UCSD-AML1 (cell line): ENCODE results near the gene DHFR2.
"Not testable (repeated sequence)": the region's sequence is repeated elsewhere in the genome, so short reads cannot be mapped to it uniquely, and the experiment has no call there.

Source experiments
- DNase-seq: peaks from one replicate; lab custom pipeline; 2025; ENCODE audit not compliant: unreplicated experiment; lab: John Stamatoyannopoulos, UW

DHFR2 gene

DNA sequence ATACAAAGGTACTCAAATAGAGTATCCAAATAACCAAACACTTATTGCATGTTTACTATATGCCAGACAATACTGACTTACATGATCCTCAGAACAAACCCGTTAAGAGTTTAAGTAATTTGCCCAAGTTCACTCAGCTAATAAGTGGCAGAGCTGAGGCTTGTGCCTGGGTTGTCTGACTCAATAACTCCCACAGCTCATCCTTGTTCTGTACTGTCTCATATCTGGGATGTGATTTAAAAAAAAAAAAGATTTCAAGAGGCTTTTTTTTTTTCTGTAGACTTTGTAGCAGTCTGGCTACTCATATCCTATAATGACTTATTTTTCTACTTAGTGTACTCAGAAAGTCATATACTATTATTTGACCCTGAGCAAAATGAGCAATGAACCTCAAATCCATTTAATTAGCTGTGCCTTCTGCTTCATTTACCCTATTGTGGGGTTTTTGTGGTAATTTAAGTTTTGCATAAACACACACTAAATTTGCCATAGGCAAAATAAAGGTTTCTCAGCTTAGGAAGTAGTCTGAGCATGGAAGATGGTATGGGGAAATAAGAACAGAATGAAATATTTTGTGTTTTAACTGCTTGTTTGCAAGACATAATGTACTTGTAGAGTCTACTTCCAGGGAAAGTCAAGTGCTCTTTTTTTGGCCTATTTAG is 3.2 kb upstream of the DHFR2 start:
- DNase-seq: no peak

DNA sequence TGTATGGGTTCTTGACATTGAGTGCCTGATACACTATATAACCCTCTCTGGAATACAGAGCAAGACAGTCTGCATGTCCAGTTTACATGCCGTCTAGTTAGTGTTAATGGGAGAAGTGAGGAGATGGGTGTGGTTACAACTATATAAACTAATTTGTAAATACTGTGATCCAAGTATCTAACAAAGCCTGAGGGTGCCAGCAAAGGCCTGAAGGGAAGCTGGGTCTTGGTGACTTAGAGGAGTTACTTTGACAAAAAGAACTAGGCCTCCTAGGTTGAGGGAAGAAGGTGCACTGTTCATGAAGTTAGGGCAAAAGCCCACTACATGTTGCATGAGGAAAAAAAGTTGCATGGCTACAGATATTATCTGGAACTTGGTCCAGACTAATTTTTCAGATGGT is 2.4 kb upstream of the DHFR2 start:
- DNase-seq: no peak

DNA sequence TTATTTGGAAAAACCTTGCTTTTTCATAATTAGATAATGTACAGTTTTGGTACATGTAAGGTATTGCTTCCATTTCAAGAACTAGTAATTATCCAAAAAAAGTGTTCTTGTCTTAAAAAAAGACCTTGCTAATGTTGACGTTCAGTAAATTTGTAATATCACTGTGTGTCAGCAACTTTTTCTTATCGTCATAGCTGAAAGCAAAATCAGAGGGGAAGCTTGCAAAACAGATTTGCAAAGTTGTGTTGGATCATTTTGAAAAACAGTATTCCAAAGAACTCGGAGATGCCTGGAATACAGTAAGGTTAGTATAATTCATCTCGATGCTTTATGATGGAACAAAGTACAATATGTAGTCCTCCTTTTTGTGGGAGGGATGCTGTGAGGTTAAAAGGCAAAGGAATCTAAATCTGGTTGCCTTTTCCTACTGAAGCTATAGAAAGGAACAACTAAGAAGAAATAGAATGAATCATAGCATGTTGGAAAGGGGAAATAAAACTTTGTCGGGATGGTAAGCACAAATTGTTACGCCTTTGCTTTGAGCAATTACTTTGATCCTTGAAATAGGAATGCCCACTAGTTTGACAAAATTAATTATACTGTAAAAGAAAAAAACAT is 1.6 kb upstream of the DHFR2 start:
- no peak for DNase-seq

DNA sequence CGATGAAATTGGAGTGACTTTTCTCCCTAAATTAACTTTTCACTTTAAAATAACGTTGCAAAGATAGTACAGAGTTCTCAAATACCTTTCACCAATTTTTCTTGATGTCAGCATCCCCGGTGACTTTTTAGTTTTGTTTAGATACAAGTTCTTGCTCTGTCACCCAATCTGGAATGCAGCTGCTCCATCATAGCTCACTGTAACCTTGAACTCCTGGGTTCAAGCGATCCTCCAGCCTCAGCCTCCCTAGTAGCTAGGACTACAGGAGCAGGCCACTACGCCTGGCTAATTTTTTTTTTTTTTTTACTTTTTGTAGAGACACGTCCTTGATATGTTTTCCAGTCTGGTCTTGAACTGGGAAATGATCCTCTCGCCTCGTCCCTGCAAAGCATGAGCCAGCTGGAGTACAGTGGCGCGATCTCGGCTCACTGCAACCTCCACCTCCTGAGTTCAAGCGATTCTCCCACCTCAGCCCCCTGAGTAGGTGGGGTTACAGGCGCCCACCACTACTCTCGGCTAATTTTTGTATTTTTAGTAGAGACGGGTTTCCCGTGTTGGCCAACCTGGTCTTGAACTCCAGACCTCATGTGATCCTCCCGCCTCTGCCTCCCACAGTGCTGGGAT is 892 bp upstream of the DHFR2 start:
- peak; percentile 6 for DNase-seq

DNA sequence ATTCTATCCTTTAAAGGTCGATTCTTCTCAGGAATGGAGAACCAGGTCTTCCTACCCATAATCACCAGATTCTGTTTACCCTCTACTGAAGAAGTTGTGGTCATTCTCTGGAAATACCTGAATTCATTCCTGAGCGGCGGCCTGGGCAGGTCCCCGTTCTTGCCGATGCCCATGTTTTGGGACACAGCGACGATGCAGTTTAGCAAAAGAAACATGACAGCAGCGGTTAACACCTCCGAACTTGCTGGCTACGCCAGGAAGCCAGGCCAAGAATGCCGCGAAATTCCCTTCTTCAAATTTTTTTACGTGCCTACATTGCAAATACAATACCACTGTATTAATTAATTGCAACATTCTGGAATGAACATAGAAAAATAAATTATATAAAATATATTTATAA is 1.4 kb downstream of the DHFR2 start:
- no peak for DNase-seq

DNA sequence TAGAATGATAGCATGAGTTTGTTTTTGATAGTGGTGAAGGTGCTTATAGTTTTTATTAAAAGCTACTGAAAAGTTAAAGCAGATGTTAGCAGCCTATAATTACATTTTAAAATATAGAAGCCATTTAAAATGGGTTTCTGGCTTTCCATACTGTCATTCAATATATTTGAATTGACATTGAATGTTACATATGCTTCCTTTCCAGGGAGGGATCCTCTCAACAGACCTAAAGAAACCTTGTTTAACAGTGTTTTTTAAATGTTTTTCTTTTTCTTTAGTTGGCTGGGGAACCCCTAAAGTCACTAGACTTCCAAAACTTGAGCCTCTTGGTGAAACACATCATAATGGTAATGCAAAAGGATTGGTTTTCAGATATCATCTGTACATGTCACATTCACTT is 12.2 kb downstream of the DHFR2 start:
- DNase-seq: no peak

DNA sequence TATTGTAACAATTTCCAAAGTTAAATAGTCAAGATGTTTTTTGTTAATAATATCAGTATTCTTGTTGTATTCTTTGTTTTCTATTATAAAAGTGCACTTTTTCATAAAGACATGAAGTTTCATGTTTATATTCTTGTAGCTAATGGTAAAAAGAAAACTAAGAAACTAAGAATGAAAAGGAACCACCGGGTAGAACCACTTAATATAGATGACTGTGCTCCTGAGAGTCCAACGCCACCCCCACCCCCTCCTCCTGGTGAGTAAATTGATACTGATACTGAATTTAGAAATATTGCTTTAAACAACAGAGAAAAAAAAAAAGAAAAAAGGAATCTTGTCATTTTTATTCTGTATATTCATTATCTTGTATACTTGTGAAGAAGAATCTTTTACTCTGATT is 13.4 kb downstream of the DHFR2 start:
- no peak for DNase-seq

DNA sequence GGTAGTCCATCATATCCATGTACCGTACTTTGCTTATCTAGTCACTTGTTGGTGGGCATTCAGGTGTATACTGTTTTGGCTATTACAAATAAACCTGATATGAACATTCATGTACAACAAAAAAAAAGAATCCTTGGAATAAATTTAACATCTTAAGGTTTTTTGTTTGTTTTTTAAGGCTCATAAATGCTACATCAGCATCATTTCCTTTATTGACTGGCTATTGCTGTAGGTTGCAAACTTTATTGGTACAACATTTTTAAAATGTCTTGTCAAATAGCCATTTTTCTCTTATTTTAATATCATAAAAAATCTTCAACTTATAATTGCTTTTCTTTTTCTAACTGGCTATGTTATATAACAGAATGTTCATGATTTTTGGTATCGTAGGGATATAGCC is 16.2 kb downstream of the DHFR2 start:
- DNase-seq: no peak

DNA sequence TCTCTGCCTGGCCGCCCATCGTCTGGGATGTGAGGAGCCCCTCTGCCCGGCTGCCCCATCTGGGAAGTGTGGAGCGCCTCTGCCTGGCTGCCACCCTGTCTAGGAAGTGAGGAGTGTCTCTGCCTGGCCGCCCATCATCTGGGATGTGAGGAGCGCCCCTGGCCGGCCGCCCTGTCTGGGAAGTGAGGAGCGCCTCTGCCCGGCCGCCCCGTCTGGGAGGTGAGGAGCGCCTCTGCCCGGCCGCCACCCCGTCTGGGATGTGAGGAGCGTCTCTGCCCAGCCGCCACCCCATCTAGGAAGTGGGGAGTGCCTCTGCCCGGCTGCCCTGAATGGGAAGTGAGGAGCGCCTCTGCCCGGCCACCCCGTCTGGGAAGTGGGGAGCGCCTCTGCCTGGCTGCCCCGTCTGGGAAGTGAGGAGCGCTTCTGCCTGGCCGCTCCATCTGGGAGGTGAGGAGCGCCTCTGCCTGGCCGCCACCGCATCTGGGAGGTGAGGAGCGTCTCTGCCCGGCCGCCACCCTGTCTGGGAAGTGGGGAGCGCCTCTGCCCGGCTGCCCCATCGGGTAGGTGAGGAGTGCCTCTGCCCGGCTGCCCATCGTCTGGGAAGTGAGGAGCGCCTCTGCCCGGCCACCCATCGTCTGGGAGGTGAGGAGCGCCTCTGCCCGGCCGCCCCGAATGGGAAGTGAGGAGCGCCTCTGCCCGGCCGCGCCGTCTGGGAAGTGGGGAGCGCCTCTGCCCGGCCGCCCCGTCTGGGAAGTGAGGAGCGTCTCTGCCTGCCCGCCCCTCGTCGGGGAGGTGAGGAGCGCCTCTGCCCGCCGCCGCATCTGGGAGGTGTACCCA is 18.4 kb downstream of the DHFR2 start:
- not testable (repeated sequence) for DNase-seq

DNA sequence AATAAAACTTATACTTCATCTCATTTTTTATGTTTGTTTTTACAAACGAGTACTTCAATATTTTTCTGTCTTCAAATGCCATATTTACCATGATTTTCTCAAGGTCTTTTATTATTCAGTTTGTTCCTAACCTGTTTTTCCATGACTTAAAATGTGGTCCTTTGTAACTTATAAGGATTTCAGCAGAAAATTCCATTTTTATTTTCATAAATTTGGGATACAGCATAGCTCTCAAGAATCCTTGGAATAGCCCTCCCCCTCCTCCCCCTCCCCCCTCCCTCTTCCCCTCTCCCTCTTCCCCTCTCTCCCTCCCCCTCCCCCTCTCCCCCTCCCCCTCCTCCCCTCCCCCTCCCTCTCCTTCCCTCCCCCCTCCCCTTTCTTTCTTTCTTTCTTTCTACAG is 19.4 kb downstream of the DHFR2 start:
- DNase-seq: no peak

DNA sequence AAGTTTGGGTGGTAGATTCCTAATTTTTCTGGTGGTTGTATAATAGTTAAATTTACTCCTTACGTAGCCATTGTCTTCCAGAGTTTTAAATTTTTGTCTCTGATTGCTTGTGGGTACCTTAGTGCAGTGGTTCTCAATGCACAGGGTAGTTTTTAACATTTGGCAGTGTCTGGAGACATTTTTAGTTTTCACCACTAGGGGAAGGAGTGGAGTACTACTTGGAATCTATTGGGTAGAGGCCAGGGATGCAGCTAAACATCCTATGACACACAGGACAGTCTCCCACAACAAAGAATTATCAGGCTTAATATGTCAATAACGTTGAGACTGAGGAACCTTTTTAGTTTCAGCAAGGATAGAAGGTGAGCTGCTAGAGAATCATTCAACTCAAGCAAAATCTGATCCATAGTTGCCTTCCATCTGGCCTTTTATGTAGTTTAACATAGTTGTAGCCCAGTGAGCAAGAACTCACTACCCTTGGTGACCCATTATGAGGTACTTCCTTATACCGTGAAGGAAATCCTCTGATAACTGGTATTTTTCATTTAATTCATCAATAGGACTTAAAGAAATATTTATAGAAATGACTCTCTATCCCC is 25.7 kb downstream of the DHFR2 start:
- no peak for DNase-seq

DNA sequence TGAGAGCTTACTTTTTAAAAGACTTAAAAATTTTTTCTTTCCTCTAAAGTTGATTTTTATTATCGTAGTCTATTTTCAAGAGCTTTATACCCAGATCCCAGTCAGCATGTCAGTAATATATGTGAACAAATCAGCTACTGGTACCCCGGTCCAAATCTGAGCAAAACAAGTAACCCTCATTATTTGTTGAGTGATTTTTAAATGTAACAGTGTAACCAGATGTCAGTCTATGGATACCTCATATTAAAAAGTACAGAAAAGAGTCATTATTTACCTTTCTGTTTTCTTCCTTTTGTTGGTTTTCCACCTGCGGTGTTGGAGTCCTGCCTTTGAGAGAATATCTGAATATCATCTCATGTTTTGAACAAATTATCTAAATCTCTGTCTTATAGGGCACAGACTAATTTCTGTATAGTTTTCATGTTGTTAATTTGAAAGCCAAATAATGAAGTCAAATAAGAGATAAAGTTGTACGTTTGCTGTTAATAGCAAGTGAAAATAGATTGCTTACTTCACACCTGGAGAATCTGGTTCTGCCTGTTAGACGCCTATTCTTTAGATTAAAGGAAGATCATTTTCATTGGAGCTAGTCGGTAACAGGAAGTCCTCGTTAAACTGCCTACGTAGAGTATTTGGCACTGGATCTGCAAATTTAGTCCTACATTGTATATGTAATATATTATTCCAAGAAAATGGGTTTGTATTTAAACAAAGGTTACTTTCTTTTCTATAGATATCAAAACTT is 34.5 kb downstream of the DHFR2 start, which contains the start of gene STX19:
Gene STX19, minus strand, starts transcription at position 505 of the 745 bp plus-strand sequence. CDS start 13,328 bp downstream, outside the sequence.
- no peak for DNase-seq

DNA sequence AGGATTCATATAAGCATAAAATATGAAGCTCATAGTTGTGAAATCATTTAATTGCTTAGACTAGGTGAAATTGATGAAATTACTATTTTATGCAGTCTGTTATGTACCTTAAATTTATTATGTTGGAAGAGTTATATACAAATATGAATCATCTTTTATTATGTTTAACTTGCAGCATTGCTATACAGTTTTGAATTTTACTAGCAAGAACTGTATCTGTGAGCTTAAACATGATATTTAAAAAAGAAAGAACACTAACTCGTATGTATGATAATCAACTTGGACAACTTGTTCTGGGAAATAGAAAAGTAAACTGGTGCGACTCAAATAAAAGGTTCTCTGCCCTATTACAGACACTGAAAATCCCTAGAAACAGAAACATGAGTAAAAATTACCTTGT is 36.1 kb downstream of the DHFR2 start:
- no peak for DNase-seq

DNA sequence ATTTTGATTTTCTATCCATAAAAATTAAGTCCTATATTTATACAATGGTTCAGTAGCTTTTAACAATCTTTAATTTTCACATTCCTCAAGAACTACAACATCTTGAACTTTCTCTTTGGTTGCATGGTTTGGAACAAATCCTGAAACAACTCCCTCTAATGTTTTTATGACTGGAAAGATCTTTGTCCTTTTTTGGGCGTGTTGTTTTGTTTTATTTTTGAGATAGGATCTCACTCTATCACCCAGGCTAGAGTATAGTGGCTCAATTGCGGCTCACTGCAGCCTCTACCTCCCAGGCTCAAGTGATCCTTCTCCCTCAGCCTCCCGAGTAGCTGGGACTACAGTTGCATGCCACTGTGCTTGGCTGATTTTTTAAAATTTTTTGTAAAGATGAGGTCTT is 38.3 kb downstream of the DHFR2 start:
- no peak for DNase-seq

DNA sequence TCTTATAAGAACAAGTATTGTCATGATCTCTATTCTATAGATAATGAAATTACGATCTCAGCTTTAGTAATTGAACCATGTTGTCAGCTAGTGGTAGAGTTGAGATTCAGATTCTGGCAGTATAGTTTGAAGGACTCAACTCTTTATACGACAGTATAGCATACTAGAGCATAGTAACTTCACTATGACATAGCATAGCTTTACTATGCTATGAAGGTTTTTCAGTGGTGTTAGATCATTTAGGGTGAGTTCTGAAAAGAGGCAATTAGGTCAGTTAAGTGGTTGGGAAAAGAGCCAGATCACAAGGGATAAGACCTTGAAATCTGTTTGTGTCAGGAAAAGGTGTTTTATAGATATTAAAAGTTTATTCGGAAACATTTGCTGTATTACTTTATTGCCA is 42.4 kb downstream of the DHFR2 start:
- DNase-seq: no peak

DNA sequence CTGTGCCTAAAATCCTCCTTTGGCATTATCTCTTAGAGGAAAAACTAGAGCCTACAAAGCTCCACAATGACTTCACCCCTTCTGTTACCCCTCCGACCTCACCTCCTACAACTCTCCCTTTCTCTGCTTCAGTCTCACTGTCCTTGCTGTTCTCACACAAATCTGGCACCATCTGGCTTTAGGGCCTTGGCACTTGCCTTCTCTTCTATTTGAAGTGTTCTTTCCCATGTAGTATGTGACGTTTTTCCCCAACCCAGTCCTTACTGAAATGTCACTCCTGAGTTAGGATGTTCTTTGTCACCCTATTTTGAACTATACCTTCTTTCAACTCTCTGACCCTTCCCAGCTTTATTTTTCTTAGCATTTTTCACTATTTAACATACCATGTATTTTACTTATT is 43.1 kb downstream of the DHFR2 start:
- no peak for DNase-seq

DNA sequence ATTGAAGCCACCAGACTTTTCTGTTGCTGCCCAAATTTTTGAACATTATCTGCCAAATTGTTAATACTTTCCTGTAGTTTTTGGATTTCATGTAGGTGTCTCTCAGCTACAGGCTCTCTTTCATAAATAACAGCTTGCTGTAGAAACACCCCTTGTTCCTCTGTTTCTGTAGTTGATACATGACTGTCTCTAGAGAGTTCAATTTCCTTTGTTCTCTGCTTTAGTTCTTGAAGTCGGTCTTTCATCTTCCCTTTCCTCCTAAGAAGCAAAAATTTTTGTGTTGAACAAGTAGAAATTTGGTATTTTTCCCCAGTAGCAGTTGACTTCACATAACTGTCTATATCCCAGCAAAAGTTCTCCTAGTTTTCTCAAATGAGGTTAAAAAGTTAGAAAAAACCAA is 47.7 kb downstream of the DHFR2 start:
- no peak for DNase-seq

DNA sequence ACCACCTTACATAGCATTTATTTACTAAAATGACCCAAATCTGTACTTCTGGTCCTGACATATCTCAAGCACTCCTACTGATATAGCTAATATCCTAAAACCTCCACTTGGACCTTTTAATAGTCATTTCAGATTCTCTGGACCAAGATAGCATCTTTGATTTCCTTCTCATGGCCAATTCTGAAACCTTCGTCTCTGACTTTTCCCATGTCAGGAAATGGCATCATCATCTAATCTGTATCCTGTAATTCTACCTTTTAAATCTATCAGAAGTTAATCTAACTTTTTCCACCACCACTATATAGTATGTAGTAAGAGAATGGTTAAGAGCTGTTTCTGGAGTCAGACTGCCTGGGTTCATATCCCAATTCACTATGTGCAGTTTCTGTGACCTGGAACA is 50.5 kb downstream of the DHFR2 start:
- DNase-seq: no peak

DNA sequence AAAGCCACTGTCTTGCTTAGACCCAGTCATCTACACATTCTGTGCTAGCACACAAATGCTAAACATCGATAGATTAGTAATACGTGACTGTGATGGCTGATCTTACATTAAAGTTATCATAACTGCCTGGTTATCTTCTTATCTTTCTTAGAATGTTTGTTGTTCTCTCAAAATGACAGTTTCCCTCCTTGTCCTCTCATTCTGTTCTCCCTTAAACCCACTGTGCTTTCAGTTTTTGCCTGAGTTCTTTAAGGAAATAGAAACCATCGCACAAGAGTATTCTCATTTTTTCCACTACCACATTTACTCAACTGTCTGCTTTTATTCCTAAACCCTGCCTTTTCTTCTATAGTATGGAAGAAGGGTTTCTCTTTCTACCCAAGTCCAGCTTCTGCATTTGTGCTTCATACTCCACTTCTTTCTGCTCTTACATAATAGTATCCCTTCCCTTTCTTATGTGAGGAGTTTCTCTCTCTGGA is 51.4 kb downstream of the DHFR2 start:
- DNase-seq: no peak

DNA sequence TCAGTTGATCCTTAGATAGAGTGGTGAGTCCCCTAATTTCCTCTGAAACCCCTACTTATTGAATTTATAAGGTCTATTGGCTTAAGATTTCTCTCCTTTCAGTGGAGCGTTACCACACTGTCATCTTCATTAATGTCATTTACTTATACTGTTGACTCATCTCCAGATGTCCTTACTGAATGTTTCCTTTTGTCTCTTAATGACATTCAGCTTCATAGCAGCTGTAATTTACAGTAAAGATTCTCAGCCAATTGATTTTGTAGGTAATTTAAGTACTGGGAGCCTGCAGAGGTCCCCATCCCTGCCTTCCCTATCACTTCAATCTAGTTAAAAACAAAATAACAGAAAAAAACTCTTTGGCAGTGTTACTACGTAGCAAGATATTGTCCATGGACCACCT is 53.1 kb downstream of the DHFR2 start:
- DNase-seq: no peak
